Subcutaneous abdominal adipose tissue (tissue), 5 donors: ENCODE results near the gene NDUFS3.
A peak's percentile ranks its signal among the peaks of the same experiment; 100 is the strongest.
"Not testable (repeated sequence)": the region's sequence is repeated elsewhere in the genome, so short reads cannot be mapped to it uniquely, and the experiment has no call there.

ENCODE experiments used
- H3K27ac ChIP-seq: one replicate; pipeline ENCODE4 v1.7.0; 2013; ENCODE audit warnings: low read depth, mild to moderate bottlenecking, inconsistent platforms, low read length, moderate library complexity
- H3K27me3 ChIP-seq, 5 donors: one replicate each; pipeline ENCODE4 v1.7.0; 2013; ENCODE audit warnings: low read length in 5 of 5, inconsistent platforms in 1 of 5; ENCODE audit not compliant: control insufficient read depth in 5 of 5, insufficient read depth in 4 of 5
- H3K36me3 ChIP-seq, 5 donors: one replicate each; pipeline ENCODE4 v1.7.0; 2013; ENCODE audit warnings: low read length in 5 of 5; ENCODE audit not compliant: control insufficient read depth in 5 of 5, insufficient read depth in 5 of 5
- H3K4me1 ChIP-seq, 5 donors: one replicate each; pipeline ENCODE4 v1.7.0; 2013; ENCODE audit warnings: low read length in 5 of 5, mild to moderate bottlenecking in 3 of 5, moderate library complexity in 1 of 5; ENCODE audit not compliant: control insufficient read depth in 5 of 5, insufficient read depth in 5 of 5
- H3K4me3 ChIP-seq, 5 donors: one replicate each; pipeline ENCODE4 v1.7.0; 2013; ENCODE audit warnings: low read length in 5 of 5, low read depth in 1 of 5
- H3K9ac ChIP-seq, 5 donors: one replicate each; pipeline ENCODE4 v1.7.0; 2013; ENCODE audit warnings: low read length in 5 of 5, mild to moderate bottlenecking in 4 of 5, moderate library complexity in 3 of 5
- H3K9me3 ChIP-seq, 5 donors: one replicate each; pipeline ENCODE4 v1.7.0; 2013; ENCODE audit warnings: low read length in 5 of 5; ENCODE audit not compliant: control insufficient read depth in 5 of 5
- donor health status: healthy.
- donor health status: healthy.
- donor health status: healthy.
- donor health status: healthy.
- donor health status: healthy.

Gene NDUFS3

DNA sequence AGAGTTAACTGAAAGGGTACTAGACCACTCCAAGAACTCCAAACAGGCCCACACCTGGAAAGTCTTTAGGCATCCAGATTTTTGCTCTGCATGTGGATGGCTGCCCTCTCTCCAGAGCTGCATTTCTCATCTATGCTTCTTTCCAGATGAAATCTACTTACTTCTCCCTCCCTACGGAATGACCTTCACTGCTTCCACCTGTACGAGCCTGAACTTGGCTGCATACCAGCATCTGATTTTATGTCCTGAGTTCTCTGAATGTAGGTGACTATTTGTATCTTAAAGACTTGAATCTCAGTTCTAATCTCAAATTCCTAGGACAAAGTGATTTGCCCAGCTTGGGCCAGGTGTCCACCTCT, 39.2 kb upstream of the NDUFS3 start:
- Histone ChIP-seq H3K9me3 (no peaks in the 10 kb centered on the region), H3K4me3 (no peak overlapping the region), H3K27ac (peak overlapping the region; percentile 74), H3K27me3 (no peaks in the 10 kb centered on the region), H3K9ac (no peak overlapping the region), H3K4me1 (peaks cover 5 to 45% (median 42%) of the 10 kb centered on the region in 5 donors), H3K36me3 (no peaks in the 10 kb centered on the region)

GRCh38 chr11:47541070-47541469, 37.8 kb upstream of the NDUFS3 start:
- Histone ChIP-seq H3K9me3 (no peaks in the 10 kb centered on the region), H3K27me3 (no peaks in the 10 kb centered on the region), H3K9ac (no peak overlapping the region), H3K36me3 (no peaks in the 10 kb centered on the region), H3K27ac (peak overlapping the region; percentile 74), H3K4me1 (peaks cover 5 to 41% (median 38%) of the 10 kb centered on the region in 5 donors), H3K4me3 (no peak overlapping the region)

DNA sequence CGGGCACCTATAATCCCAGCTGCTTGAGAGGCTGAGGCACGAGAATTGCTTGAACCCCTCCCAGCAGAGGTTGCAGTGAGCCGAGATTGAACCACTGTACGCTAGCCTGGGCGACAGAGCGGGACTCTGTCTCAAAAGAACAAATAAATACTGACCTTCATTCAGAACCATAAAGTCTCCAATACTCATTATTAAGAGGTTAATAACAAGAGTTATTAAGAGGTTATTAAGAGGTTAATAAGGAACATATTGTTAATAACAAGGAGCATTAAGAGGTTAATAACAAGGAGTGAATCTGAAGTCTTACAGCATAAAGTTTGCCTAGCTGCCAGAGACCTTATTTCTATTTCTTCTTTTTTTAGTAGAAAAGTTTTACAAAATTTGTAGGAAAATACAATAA, 33.6 kb upstream of the NDUFS3 start:
- H3K4me1 ChIP-seq = peaks cover 5 to 40% (median 34%) of the 10 kb centered on the region in 5 donors

DNA sequence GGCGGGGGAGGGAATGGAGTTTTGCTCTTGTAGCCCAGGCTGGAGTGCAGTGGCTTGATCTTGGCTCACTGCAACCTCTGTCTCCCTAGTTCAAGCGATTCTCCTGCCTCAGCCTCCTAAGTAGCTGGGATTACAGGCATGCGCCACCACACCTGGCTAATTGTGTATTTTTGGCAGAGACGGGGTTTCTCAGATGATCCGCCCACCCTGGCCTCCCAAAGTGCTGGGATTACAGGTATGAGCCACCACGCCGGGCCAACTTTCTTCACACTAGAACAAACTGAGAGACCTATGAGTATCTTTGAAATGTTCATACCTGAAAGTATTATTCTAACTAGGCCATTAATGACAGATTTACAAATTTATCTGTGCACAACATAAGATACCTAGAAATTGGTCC, 32.6 kb upstream of the NDUFS3 start:
- H3K9ac ChIP-seq, H3K4me3 ChIP-seq, H3K9me3 ChIP-seq, H3K27me3 ChIP-seq, H3K27ac ChIP-seq, H3K36me3 ChIP-seq: not testable (repeated sequence)
- H3K4me1 ChIP-seq = peaks cover 0 to 46% (median 40%) of the 10 kb centered on the region in 5 donors

More for the DNA sequence above, 33.6 kb upstream of the NDUFS3 start:
- Histone ChIP-seq H3K9me3 (no peaks in the 10 kb centered on the region), H3K4me3 (no peak overlapping the region), H3K27ac (no peak overlapping the region), H3K27me3 (no peaks in the 10 kb centered on the region), H3K36me3 (no peaks in the 10 kb centered on the region), H3K9ac (no peak overlapping the region)

DNA sequence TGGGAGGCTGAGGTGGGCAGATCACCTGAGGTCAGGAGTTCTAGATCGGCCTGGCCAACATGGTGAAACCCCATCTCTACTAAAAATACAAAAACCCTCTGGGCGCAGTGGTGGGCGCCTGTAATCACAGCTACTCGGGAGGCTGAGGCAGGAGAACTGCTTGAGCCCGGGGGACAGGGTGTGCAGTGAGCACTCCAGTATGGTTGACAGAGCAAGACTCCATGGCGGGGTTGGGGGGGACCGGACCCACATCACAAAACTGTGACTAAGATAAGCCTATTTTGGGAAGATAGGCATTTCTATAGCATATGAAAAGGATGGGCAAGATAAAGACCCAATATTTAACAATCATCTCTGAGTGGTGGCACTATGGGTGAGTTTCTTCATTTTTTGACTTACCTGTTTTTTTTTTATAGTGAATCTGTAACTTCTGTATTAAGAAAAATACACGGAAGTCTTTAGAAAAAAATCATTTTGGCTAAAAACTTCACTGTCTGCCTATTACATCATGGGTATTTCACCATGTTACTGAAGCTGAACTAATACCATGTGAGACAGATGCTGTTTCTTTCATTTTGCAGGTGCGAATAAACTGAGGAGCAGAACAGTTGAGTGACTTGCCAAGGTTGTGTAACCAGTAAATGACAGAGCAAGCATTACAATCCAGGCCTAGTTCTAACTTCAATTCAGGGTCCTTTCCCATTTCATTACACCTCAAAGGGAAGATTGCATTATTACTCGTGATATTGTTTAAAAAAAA, 28.4 kb upstream of the NDUFS3 start:
- Histone ChIP-seq H3K9me3 (no peaks in the 10 kb centered on the region), H3K36me3 (no peaks in the 10 kb centered on the region), H3K27me3 (no peaks in the 10 kb centered on the region), H3K27ac (peak overlapping the region; percentile 98), H3K4me1 (peaks cover 0 to 57% (median 50%) of the 10 kb centered on the region in 5 donors), H3K4me3 (peak overlapping the region in 2 of 5 donors; percentile 15 to 16), H3K9ac (peak overlapping the region in 3 of 5 donors; percentile 9 to 63 (median 56))

DNA sequence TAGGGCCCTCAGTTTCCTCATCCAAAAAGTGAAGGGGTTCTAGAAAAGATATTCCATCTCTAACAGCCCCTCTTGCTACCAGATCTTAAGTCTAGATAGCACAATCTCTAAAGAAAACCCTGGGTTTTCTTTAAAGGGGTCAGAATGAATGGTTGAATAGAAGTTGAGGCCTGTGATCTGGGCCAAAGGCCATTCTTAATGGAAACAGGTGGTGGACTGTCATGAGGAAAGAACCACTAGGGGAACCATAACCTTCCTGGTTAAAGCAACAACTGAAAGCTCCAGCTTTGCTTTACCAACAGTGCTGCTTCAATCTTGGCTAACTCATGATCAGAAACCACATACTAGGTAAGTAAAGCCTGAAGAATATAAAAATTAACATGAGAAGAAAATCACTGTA, 27.8 kb upstream of the NDUFS3 start:
- no peaks in the 10 kb centered on the region for H3K36me3 ChIP-seq
- peak overlapping the region in 3 of 5 donors; percentile 9 to 95 (median 63) for H3K9ac ChIP-seq
- H3K27ac ChIP-seq = peak overlapping the region; percentile 98
- peak overlapping the region in 3 of 5 donors; percentile 88 to 96 (median 93) for H3K4me3 ChIP-seq
- peaks cover 0 to 57% (median 50%) of the 10 kb centered on the region in 5 donors for H3K4me1 ChIP-seq
- H3K9me3 ChIP-seq = no peaks in the 10 kb centered on the region
- H3K27me3 ChIP-seq = no peaks in the 10 kb centered on the region

DNA sequence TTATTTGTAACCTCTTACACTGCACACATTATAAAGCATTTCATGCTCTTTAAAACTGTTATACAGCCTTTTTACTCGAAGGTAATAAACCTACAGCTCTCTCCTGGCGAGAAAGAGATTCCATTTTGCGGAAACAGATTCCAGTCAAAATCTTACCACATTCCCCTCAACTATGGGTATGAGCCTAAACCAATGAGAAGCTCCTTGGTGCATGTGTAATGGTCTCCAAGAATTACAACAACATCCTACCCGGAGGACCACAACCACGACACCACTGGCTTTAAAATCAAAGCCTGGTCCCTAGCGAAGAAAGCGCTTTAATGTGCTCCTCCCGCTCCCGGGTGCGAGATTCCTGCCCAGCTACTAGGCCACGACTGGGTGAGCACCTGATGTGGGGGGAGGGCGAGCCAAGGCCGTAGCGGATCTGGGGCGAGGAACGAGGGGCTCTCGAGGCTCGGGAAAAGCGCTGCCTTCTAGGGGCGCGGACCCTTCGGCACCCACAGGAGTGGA, 26.8 kb upstream of the NDUFS3 start:
- Histone ChIP-seq H3K27me3 (no peaks in the 10 kb centered on the region), H3K27ac (peak overlapping the region; percentile 98), H3K36me3 (no peaks in the 10 kb centered on the region), H3K9ac (peak overlapping the region; percentile 81 to 99 (median 95)), H3K4me1 (peaks cover 0 to 51% (median 45%) of the 10 kb centered on the region in 5 donors), H3K9me3 (no peaks in the 10 kb centered on the region), H3K4me3 (peak overlapping the region; percentile 77 to 96 (median 88))

DNA sequence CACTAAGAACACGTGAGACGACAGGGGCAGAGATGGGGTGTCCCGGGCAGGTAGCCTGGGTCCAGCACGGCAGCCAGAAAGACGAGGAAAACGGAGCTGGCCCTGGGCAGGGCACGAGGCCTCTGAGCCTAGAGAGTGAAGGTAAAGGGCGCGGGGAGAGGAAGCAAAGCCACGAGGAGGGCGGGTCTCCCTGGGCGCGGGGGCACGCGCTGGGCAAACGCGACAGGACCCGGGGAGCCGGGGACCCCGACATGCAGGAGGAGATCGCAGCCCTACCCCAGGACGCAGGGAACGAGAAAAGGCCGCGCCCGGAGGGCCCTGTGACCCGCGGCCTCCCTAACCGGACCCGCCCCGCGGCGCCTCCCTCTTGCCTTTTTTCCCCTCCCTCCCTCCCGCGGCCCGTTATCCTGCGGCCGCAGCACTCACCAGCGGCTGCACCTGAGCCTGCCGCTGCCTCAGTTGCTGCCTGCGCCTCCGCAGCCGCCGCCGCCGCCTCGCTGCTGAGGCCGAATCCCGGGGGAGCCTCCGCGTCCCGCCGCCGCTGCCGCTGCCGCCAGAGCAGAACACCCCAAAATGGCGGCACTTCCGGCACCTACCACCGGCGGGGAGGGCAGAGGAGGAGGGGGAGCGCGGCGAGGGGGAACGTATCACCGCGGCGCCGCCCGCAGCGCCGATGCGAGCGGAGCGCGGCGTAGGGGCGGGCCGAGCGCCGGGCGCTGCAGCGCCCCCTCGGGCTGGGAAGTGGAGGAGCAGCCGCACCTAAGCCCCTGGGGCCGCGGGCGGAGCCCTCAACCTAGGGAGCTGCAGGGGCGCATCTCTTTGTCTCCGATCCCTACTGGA, 26.1 kb upstream of the NDUFS3 start, which contains the start of gene CELF1:
TSS of gene CELF1 (minus strand) at position 567 of the 840 bp plus-strand sequence. CDS start 53,609 bp downstream, outside the sequence.
- Histone ChIP-seq H3K9ac (peak within 1 kb of the TSS; percentile 81 to 99 (median 95)), H3K4me1 (peaks cover 0 to 44% (median 38%) of the 10 kb centered on the region in 5 donors), H3K27me3 (no peaks in the 10 kb centered on the region), H3K27ac (peak within 1 kb of the TSS; percentile 98), H3K36me3 (no peaks in the 10 kb centered on the region), H3K9me3 (no peaks in the 10 kb centered on the region), H3K4me3 (peak within 1 kb of the TSS; percentile 77 to 96 (median 88))

GRCh38 chr11:47553406-47553743, 25.5 kb upstream of the NDUFS3 start:
- Histone ChIP-seq H3K9me3 (no peaks in the 10 kb centered on the region), H3K4me3 (peak overlapping the region; percentile 73 to 96 (median 88)), H3K27ac (peak overlapping the region; percentile 98), H3K4me1 (peaks cover 0 to 38% (median 36%) of the 10 kb centered on the region in 5 donors), H3K9ac (peak overlapping the region in 4 of 5 donors; percentile 52 to 65 (median 56)), H3K36me3 (no peaks in the 10 kb centered on the region), H3K27me3 (no peaks in the 10 kb centered on the region)

DNA sequence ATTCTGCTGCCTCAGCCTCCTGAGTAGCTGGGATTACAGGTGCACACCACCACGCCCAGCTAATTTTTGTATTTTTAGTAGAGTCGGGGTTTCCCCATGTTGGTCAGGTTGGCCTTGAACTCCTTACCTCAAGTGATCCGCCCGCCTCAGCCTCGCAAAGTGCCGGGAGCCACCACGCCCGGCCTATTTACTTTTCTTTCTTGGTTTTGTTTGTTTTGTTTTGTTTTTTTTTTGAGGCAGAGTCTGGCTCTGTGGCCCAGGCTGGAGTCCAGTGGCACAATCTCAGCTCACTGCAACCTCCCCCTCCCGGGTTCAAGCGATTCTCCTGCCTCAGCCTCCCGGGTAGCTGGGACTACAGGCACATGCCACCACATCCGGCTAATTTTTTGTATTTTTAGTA, 21.9 kb upstream of the NDUFS3 start:
- peaks cover 0 to 16% (median 11%) of the 10 kb centered on the region in 5 donors for H3K4me1 ChIP-seq
- not testable (repeated sequence) for H3K27ac ChIP-seq, H3K9ac ChIP-seq, H3K36me3 ChIP-seq, H3K27me3 ChIP-seq, H3K4me3 ChIP-seq, H3K9me3 ChIP-seq
